NCI-H128 (cell line): ENCODE measurements around the gene CEACAM21.
"Not testable (repeated sequence)": the region's sequence is repeated elsewhere in the genome, so short reads cannot be mapped to it uniquely, and the experiment has no call there.

Source experiments
- DNase-seq: peaks from one replicate; lab custom pipeline; 2025; ENCODE audit not compliant: unreplicated experiment; lab: John Stamatoyannopoulos, UW

The CEACAM21 gene

GRCh38 chr19:41548954-41549688 lies 26.8 kb upstream of the CEACAM21 start:
- no peak for DNase-seq

- DNase-seq = no peak
These were observed 26.1 kb upstream of the CEACAM21 start for GRCh38 chr19:41549884-41550283.

DNA sequence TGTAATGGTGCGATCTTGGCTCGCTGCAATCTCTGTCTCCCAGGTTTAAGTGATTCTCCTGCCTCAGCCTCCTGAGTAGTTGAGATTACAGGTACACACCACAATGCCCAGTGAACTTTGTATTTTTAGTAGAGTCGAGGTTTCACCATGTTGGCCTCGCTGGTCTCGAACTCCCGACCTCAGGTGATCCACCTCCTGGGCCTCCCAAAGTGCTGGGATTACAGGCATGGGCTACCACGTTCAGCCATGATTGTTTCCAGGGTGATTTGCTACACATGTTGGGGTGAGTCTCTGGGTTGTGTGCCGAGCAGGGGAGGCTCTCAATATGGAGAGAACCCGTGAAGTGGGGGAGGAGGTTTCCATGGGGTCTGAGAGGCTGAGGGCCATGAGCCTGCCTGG lies 24.8 kb upstream of the CEACAM21 start:
- no peak for DNase-seq

- DNase-seq = no peak
These were observed 24.3 kb upstream of the CEACAM21 start for GRCh38 chr19:41551711-41552110.

GRCh38 chr19:41552558-41552957 lies 23.4 kb upstream of the CEACAM21 start:
- DNase-seq = no peak

- no peak for DNase-seq
These were observed 22.2 kb upstream of the CEACAM21 start for GRCh38 chr19:41553804-41554203.

DNA sequence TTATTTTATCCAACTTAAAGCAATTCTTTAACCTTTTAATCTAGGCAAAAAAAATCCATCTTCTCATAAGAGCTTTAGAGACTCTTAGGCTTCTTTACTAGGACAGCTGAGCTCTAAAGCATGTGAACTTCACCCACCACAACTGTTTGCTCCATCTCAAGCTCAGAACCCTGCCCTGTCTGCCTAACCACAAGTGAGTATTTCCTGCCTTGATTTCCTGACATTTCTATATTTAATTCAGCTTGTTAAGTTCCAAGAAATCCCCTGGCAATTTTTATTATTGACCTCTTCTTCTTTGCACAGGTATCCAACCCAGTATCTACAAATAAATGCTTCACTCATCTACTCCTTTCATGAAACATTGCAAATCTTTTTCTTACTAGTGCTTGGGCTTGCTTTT lies 21.1 kb upstream of the CEACAM21 start:
- no peak for DNase-seq

DNA sequence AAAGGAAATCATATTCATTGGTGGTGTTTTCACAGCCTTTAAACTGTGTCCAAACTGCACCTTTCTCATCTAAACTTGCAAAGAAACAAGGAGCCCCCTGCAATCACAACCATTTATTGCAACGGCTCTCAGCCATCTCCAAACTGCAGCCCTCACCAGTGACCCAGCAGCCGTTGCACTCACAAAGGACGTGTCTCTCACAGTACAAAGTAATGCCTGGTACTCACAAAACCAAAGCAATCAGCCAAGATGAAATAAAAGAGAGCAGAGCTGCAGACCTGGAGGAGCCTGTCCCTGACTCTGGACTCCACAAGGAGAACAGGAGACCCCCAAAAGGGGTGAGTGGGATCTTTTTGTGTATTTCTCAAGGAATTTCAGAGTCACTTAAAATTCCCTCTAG lies 20.2 kb upstream of the CEACAM21 start:
- DNase-seq = no peak

DNA sequence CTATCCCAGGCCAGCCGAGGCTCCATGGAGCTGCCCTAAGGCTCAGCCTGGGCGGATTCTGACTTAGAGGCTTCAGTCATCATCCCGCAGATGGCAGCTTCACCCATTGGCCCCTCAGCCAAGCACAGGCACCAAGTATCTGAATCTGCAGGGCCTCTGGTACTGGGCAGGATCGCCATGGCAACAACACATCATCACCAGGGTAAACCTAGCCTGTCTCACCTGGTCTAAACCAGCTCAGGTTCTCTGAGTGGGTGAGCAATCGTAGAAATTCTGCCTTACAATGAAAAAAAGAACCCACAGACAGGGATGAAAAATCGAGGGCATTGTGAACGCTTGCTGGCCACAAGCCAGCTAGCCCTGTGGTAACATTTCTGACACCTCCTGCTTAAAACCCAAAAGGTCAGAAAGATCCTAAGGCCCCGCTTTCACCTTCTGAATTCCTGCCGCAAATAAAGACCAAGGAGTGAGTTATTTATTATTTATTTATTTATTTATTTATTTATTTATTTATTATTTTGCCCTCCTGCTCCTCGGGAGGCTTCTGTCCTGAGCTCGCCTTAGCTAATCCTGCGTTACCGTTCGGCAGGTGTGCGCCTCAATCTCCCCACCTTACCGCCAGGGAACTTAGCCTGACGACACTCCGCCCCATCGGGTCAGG lies 12.0 kb upstream of the CEACAM21 start:
- no peak for DNase-seq

- DNase-seq = no peak
These were observed 11.2 kb upstream of the CEACAM21 start for GRCh38 chr19:41564515-41565378.

- no peak for DNase-seq
These were observed 10.6 kb upstream of the CEACAM21 start for GRCh38 chr19:41565379-41565720.

GRCh38 chr19:41566001-41566400 lies 10.0 kb upstream of the CEACAM21 start:
- DNase-seq = no peak

DNA sequence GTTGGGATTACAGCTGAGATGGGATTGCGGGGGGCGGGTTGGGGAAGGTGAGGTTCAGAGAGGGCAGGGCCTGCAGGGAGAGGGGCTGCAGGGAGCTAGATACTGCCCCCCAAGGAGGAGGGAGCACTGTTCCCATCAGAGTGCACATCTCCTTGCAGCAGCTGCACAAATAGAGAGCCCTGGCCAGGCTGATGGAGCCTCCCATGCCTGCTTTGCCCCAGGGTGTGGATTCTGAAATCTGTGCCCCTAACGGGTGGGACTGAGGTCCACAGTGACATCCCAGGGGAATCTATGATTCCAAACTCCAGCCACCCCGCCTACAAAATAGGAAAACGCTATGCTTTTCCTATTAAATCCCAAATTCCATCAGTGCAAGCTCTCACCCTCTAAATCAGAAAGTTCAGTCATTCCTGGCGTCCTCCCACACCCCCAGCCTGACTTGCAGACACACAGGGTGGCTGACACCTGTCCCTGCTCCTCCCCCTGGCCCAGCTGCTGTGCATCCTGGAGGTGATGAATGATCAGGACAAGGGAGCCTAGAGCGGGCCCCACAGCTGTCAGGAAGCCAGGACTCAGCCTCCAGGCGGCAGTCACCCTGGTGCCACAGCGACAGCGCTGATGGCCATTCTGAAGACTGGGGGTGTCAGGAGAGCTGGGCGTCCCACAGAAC lies 6.3 kb upstream of the CEACAM21 start:
- DNase-seq = no peak

DNA sequence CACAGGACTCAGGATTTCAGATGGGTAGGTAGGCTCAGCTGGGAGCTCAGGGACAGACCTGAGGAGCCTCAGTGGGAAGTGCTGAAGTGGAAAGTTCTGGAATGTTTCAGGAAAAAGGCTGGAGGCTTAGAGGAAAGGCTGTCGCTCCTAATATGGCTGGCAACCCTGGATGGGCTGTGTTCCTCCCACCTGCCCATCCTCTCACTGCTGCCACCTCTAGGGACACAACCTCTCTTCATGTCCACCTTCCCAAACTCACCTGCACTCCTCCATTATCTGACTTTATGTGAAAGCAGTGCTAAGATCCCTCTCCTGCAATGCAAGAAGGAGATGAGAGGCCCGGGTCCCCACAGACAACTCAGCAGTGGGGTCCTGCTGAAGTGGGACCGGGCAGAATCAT lies 5.8 kb upstream of the CEACAM21 start:
- DNase-seq = no peak

DNA sequence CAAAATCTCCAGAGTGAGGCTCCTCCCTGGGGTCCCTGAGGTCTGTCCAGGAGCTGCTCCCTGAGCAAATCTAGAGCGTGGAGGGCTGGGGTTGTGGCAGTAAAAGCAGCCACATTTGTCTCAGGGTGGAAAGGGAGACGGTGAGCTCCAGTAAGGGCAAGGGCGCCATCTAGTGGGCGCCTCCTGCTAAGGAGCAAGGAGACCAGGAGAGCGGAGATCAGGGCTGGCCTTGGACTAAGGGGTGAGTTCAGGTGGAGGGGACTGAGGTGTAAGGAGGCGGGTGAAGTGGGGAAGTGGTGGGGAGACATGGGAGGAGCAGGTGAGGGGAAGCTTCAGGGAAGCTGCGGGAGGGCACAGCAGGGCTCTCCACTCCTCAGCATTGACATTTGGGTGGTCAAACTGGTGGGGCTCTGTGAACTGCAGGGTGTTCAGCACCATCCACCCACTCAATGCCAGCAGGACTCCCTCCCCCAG lies 5.3 kb upstream of the CEACAM21 start:
- peak; percentile 44 for DNase-seq

- no peak for DNase-seq
These were observed 1.3 kb downstream of the CEACAM21 start for GRCh38 chr19:41577144-41577830.

GRCh38 chr19:41577833-41578232 lies 1.9 kb downstream of the CEACAM21 start:
- no peak for DNase-seq

- no peak for DNase-seq
These were observed 2.9 kb downstream of the CEACAM21 start for GRCh38 chr19:41578886-41579285.

DNA sequence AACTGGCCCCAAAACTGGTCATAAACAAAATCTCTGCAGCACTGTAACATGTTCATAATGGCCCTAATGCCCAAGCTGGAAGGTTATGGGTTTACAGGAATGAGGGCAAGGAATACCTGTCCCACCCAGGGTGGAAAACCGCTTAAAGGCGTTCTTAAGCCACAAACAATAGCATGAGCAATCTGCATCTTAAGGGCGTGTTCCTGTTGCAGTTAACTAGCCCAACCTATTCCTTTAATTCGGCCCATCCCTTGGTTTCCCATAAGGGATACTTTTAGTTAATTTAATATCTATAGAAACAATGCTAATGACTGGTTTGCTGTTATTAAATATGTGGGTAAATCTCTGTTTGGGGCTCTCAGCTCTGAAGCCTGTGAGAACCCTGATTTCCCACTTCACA lies 5.1 kb downstream of the CEACAM21 start:
- DNase-seq = not testable (repeated sequence)

- DNase-seq = not testable (repeated sequence)
These were observed 6.7 kb downstream of the CEACAM21 start for GRCh38 chr19:41582577-41583182.
